T1000 (cell line): Measurements from ENCODE around the gene PTPN5.
A peak's percentile ranks its signal among the peaks of the same experiment; 100 is the strongest.
"Not testable (repeated sequence)": the region's sequence is repeated elsewhere in the genome, so short reads cannot be mapped to it uniquely, and the experiment has no call there.

Source experiments
- DNase-seq: peaks from one replicate; lab custom pipeline; 2025; ENCODE audit warnings: mixed read lengths; lab: John Stamatoyannopoulos, UW

Gene PTPN5

DNA sequence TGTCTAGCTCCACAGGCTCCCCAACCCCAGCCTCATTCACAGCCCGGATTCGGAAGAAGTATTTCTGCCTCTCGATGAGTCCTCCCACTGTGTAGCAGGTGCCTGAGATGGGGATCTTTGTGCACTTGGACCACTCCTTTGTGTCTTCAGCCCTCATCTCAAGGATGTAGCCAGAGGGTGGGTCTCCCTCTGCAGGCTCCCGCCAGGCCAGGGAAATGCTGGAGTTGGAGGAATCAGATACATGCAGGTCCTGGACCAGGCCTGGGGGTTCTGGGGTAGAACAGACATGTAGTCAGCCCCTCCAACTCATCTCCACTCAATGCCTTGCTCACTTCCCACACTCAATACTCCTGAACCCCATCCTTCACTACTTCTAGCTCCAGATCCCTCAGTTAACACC lies 82.2 kb downstream of the PTPN5 start:
- no peak for DNase-seq

DNA sequence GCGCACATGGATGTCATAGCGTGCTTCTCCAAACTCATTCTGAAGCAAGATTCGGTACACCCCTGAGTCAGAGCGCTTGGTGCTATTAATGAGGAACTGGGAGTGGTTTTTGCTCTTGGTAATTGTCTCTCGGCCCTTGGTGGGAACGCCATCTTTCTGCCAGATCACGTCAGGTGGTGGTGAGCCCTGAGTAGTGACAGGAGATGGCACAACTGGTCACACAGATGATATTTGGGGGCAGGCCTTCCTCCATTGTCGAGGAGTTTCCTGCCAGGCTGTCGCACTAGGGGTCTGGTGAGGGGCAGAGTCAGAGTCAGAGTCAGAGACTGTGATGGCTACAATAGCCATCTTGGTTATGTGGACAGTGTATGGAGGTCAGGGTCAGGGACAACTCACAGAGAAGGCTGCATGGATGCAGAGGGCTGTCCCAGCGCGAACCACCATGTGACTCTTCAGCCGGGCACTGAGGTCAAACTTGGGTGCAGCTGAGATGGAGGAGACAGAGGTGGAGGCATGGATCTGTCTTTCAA lies 83.7 kb downstream of the PTPN5 start:
- DNase-seq = no peak

DNA sequence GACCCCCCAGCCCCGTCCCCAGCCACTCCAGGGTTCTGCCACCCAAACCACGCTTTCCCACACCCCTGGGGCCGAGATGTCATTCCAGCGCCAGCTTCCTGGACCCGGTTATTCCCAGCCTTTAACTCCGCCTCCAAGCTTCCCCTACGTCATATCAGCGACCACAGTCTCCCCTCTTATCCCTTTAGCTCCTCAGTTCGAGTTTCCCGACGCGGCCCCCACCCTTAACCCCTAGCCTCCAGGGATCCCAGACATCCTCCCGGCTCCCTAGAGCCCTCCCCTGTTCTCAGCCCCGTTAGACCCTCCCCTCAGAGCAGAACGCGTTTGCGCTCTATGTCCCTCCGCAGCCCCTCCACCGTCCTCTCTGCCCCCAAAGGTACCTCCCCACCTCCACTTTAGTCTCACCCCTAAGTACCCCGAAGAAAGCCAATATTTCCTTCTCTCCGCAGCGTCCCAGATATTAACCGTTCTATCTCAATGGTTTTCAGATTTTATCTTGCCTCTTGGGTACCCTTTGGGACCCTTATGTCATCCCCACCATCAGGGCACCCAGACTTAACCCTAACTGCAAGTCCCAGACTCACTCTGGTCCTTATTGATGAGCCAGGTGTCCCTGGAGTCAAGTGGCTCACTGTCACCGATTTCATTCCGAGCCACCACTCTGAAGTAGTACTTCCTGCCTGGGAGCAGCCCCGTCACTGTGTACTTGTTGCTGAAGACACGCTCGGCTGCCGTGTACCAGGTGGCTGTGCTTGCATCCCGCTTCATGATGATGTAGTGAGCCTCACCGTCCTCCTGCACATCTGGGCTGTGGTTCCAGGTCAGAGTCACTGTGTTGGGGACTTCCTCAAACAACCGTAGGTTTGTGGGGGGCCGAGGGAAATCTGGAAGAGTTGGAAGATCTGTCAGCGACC lies 85.0 kb downstream of the PTPN5 start:
- no peak for DNase-seq

DNA sequence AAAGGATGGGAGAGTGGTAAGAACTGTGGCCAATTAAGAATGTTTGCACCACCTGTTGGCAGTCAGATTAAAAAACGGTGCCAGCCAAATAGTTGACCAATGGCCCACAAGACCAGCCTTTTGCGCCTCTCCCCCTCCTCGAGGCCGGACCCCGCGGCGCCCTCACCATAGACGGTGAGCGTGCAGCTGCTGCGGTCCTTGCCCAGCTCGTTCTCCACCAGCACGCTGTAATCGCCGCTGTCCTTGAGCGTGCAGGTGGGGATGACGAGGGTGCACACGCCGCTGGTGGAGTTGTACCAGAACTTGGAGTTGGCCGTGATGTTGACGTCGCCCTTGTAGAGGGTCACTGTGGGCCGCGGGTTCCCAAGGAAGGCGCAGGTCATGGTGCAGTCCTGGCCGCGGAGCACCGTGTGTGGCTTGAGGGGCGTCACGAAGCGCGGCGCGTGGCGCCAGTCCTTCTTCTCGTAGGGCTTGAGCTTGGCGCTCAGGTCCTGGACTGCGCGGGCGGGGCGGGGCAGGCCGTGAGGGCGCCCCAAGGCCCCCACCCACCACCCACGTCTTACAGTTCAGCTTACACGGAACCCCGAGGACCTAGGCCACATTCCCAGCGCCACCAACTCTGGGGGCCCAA lies 85.8 kb downstream of the PTPN5 start:
- no peak for DNase-seq

DNA sequence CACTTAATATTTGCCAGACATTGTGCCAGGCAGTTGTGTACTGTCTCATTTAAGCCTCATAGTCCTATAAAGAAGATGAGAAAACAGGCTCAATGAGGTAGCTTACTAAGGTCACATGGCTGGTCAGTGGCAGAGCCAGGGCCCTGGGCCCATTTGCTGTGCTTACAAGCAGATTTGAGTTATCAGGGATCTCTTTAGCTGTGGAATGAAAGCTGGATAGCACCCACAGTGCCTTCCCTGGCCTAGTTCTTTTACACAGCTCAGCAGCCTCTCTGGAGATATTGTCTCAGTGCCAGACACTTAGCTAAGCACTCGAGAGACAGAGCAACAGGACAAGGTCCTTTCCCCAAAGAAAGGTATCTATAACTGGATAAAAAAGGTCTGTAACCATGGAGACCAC lies 86.9 kb downstream of the PTPN5 start:
- DNase-seq = no peak

DNA sequence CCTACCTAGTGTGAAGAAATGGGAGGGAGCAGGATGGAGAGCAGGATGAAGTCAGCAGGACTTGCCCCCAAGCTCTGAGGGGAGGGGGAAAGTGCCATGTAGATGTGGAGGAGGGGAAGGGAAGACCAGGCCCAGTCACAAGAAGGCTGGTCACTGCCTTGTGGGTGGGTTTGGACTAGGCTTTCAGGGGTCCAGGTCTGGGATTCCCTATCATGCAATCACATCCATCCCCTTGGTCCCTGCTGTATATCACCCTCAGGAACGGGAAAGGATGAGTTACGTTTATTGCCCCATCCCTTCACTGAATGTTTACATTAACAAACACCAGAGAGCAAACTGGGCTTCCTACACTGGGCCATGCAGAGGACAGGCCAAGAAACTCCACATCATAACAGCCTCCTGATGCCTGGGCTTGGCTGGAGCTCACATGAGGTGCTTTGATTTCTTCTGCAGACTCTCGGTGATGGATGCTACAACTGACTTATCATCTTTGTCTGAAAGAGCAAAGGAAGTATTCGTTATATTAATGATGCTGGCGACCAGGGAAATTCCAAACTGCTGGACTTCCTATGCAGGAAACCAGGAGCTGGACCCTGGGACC lies 87.5 kb downstream of the PTPN5 start:
- DNase-seq = no peak

DNA sequence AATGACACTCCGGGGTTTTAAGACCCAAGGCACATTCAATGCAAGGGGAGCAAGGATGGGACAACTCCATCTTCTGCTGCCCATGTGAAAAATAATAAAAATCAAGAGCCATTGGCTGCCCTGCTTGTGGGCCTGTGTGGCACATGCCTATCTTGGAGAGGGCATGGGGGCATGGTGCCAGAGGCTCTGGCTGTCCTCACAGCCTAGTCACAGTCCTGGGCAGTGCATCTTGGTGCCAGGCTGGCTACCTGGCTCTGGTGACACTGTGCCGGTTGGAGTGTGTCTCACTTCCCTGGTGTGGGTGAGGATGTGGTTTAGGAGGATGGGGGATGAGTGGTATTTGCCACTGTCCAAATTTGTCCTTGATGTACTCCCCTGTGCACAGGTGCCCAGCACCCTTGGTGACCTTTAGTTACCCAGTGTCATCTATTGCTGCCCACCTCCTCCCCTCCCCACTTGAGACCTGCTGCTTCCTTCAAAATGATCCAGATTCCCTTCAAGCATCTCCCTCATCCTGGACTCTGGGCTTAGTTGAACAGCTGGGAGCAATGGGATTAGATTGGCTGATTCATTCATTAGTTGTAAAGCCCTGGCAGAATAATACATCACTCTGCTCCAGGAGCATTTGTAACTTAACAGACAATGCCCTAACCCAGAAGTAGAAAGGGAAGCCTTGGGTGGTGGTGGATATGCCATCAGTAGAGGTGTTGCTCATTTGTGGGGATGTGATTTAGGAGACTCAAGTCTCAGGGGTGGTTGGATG lies 88.4 kb downstream of the PTPN5 start:
- no peak for DNase-seq

DNA sequence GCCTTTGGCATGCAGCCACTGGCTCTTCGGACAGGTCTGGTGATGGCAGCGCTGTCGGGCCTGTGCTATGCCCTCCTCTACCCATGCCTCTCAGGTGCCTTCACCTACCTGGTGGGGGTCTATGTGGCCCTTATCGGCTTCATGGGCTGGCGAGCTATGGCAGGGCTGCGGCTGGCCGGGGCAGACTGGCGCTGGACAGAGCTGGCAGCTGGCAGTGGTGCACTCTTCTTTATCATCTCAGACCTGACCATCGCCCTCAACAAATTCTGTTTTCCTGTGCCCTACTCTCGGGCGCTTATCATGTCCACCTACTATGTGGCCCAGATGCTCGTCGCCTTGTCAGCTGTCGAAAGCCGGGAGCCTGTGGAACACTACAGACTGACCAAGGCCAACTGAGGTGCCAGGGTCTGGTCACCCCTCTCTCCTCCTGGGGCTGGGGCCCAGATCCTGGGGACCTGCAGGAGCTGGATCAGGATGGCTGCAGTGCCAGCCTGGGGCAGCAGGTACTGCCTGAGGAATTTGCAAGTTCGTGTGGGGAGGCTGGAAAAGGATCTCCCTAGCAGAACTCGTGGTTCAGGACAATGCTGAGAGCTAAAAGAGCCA lies 89.9 kb downstream of the PTPN5 start:
- DNase-seq = no peak

DNA sequence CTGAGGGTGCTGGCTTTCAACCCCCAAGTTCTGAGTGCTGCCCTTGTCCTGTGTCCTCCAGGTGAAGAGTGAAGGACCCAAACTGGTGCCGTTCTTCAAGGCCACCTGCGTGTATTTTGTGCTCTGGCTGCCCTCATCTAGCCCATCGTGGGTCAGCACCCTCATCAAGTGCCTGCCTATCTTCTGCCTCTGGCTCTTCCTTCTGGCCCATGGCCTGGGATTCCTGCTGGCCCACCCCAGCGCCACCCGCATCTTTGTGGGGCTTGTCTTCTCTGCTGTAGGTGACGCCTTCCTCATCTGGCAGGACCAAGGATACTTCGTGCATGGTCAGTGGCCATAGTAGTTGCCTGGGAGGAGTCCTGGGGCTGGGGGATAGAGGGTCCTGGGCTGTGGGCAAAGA lies 90.7 kb downstream of the PTPN5 start:
- DNase-seq = no peak

DNA sequence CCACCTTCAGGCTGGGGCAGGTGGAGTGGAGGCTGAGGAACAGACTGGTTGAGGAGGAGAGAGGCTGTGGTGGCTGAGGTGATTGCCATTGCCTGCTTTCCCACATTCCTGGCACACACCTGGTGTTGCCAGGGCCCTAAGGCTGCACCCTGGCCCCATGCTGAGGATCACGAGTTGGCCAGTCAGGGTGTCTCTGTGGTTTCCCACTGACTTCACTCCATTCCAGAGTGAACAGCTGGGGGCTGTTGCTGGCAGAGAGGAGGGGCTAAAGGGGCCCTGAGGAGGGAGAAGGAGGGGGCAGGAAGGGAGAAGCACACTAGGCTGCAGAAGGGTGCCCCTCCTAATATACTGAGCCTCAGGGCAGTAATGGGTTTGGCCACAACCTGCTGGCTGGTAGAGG lies 91.2 kb downstream of the PTPN5 start:
- no peak for DNase-seq

DNA sequence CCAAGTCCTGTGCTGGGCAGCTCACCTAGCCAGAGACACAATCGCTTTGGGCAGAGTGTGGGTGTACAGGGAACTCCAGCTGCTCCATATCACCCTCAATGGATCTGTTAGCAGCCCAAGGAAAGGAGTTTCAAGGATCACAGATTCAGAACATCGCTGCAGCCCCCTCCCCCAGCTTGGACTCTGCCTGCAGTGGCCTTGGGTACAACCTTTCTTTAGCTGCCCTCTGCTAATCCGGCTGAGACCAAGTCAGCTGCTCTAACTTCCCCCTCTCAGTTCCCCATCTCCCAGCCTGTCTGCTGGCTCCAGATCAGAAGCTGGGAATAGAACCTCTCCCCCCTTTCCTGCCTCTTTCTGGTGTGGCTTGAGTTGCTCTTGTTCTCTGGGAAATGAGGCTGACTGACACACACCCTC lies 91.7 kb downstream of the PTPN5 start:
- no peak for DNase-seq

DNA sequence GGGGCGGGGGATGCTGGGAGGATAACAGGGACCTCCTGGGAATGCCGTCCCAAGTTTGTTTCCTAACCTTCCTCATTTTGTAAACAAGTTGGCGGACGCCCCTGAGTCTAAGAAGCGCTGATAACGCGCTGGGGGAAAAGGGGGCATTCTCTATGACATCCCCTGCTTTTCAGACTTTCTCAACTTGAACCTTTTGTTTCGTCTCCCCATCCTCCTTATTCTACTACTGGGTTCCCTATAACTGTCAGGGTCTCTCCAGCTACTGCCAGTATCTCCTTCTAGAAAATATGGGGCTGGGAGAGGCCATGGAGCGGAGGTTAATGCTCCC lies 92.4 kb downstream of the PTPN5 start:
- no peak for DNase-seq

DNA sequence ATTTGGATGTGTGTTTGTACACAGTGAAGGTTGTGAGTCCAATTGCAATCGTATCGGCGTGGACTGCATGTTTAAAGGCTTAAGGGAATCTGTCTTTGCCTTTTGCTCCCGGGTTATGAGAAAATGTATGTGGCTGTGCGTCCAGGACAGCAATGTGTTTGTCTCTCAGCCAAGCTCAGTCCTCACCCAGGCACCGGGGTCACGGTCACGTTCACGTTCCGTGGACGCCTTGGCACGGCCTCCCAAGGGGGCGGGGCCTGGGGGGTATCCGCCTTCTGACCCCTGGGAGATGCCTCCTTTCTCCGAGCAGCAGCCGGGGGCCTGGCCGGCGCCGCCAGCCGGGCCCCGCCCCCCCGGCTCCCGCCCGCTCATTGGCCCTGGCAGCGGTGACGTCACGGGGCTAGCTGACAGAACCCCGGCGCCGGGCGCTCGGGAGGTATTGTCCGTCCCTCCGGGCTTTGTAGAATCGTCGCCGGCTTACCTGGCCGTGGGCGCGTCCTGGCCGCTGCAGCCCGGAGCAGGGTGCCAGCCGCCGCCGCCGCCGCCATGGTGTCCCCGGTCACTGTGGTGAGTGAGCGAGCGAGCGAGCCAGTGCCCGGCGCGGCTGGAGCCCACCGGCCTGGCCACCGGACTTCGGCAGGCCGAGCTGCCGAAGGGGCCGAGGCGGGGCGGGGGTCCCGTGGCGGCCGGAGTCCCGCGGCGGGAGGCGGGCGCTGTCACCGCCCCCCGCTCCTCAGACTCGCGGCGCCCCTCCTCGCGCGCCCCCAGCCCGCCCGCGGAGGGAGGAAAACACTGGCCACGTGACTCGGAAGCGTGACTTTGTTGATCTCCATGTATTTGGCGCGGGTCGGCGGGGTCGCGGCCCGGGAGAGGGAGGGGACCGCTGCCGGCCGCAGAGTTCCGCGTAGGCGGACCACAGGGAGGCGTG lies 93.0 kb downstream of the PTPN5 start, which contains the start of gene TMEM86A:
Gene TMEM86A, plus strand, starts transcription at position 439 of the 928 bp plus-strand sequence. Its CDS starts 108 bp downstream, at position 547.
- peak; percentile 57 for DNase-seq

DNA sequence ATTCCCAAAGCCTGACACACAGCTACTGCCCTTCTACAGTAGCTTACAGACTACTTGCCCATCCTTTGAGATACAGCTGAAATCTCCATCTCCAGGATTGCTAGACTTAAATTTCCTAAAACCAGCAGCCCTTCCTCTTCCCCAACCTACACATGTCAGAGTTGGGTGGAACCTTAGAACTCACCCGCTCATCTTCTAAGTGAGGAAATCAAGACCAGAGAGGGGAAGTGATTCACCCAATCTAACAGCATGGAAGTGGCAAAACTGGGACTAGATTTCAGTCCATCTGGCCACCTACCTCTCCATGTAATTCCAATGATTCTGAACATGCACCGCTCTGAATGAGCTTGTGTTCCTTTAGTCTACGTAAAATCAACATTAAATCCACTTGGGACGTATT lies 94.0 kb downstream of the PTPN5 start:
- DNase-seq = no peak

DNA sequence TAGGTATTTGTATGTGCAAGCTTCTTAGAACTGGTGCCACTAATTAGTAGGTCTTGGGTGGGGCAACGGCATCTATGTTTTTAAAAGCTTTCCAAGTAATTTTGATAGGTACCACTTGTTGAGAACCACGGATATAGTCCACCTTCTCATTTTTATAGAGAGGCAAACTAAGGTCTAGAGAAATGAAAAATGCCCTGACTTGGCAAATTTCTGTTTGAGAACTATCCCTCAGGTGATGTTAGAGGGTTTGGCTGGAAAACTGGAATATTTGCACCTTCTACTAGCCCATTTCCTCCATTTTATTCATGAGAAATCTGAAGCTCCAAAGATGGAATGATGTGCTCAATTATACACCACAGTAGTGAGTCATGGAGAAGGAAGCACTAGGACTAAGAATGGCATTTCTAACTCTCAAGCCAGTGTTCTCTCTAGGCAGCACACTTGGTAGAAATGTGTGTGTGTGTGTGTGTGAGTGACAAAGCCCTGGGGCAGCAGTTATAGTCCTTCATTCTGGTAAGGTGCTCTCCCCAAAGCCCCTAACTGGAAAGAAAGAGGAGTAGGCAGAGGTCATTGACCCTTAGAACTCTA lies 94.9 kb downstream of the PTPN5 start:
- DNase-seq = no peak

DNA sequence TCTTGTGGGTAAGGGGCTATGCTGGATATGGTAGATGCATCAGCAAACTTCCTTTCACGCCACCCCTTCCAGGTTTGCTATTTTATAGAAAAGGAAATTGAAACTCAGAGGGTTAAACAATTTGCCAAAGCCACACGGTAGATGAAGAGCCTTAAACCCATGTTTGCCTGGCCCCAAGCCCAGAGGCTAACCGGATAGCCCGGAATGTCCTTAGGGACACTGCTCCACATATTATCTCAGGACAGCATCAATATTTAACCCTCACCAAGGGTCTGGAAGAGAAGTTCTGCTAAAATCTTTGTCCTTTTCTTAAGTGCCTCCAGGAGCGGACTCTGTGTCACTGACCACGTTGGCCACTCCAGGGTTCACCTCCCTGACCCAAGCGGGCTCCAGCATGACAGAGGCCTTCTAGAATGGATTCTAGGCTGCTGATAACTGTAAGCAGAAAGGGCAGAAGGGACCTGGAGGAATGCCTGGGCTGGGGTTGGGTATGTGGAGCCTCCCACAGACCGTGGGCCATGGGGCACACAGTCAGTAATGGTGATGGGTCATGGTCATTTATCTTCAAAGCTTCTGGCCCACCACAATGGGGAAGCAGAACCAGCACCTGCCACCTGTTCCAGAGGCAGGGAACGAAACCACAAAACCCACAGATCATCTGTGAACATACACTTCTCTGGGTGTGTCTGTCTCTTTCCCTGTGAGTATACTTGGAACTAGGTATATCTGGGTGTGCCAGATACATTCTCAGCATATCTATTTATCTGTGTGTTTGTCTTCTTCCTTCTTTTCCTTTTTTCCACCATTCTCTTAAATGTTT lies 98.4 kb downstream of the PTPN5 start:
- DNase-seq = no peak

DNA sequence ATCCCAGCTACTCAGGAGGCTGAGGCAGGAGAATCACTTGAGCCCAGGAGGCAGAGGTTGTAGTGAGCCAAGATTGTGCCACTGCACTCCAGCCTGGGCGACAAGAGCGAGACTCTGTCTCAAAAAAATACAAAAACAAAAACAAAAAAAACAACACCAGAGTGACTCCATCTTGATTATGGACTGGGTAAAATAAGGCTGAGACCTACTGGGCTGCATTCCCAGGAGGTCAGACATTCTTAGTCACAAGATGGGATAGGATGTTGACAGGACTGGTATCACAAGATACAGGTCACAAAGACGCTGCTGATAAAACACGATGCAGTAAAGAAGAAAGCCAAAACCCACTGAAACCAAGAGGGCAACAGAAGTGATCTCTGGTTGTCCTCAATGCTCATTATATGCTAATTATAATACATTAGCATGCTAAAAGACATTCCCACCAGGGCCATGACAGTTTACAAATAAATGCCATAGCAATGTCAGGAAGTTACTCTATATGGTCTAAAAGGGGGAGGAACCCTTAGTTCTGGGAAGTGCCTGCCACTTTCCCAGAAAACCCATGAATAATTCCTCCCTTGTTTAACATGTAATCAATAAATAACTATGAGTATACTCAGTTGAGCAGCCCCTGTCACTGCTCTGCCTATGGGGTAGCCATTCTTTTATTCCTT lies 100.0 kb downstream of the PTPN5 start:
- DNase-seq = not testable (repeated sequence)

DNA sequence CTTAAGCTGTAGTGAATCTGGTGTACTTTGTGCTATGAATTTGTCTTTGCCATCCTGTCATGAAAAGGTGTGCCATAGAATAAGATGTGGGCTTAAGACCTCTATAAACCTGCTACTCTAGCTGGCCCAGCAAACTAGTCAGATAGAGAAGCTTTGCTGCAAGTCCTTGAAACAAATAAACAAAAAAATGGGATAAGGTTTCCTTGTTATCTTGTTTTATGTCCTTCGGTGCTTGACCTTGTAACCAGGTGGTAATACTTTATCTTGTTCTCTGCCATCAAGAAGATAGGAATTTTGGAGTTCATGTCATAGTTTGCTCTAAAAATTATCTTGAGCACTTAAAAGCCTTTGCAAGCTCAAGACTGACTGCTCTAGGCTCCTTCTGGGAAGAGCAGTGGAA lies 107.3 kb downstream of the PTPN5 start:
- DNase-seq = no peak

DNA sequence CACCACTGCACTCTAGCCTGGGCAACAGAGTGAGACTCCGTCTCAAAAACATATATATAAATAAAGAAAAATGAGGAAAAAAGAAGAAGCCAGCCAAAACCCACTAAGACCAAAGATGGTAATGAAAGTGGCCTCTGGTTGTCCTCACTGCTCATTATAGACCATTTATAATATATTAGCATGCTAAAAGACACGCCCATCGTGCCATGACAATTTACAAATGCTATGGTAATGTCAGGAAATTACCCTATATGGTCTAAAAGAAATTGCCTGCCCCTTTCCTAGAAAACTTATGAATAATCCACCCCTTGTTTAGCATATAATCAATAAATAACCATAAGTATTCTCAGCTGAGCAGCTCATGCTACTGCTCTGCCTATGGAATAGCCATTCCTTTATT lies 109.1 kb downstream of the PTPN5 start:
- DNase-seq = no peak
